Aorta (tissue), 5 donors: Measurements from ENCODE around the gene SHB. TPM values are rescaled to one million over a fixed set of nuclear protein-coding genes. Genes with fewer than 3 reads are reported as not detected.

Source experiments
- ATAC-seq: fragments of 200-7000 bp; cut with Tn5 transposase; one replicate; pipeline ENCODE4 v1.9.1; 2022; ENCODE audit warnings: moderate library complexity; ENCODE audit not compliant: low FRiP score
- DNase-seq, 2 donors: peaks; one replicate each; pipeline ENCODE4 v3.0.0-alpha.2; 2020
- H3K27ac ChIP-seq, 2 donors: one replicate each; pipeline ENCODE4 v1.5.1; 2013; ENCODE audit warnings: low read length in 2 of 2, mild to moderate bottlenecking in 2 of 2, moderate library complexity in 2 of 2, control low read depth in 1 of 2, inconsistent platforms in 1 of 2, low read depth in 1 of 2
- H3K27me3 ChIP-seq, 2 donors: one replicate each; pipeline ENCODE4 v1.6.1; 2013; ENCODE audit warnings: control low read depth in 1 of 2, low read length in 1 of 2, mild to moderate bottlenecking in 1 of 2, moderate library complexity in 1 of 2; ENCODE audit not compliant: insufficient read depth in 2 of 2, control insufficient read depth in 1 of 2
- H3K36me3 ChIP-seq, 2 donors: one replicate each; pipeline ENCODE4 v1.6.1; 2013; ENCODE audit warnings: control low read depth in 1 of 2, low read length in 1 of 2, mild to moderate bottlenecking in 1 of 2; ENCODE audit not compliant: insufficient read depth in 2 of 2, control insufficient read depth in 1 of 2
- H3K4me1 ChIP-seq, 2 donors: one replicate each; pipeline ENCODE4 v1.6.1; 2013; ENCODE audit warnings: low read length in 2 of 2, control low read depth in 1 of 2, mild to moderate bottlenecking in 1 of 2, moderate library complexity in 1 of 2; ENCODE audit not compliant: insufficient read depth in 2 of 2, control insufficient read depth in 1 of 2
- H3K4me3 ChIP-seq, 2 donors: one replicate each; pipeline ENCODE4 v1.5.1; 2013; ENCODE audit warnings: low read length in 2 of 2, control low read depth in 1 of 2, mild to moderate bottlenecking in 1 of 2
- H3K9me3 ChIP-seq: one replicate; pipeline ENCODE4 v1.6.1; 2013; ENCODE audit warnings: mild to moderate bottlenecking, low read length; ENCODE audit not compliant: control insufficient read depth
- WGBS, 2 donors: extraction: QIAGEN DNeasy Blood & Tissue Kit; methylation state at CpG; one replicate each; pipeline ENCODE4 v1.1.7; 2013; 5-methylcytosine and 5-hydroxymethylcytosine counted together
- intact Hi-C, 2 donors: fragments of 100-400 bp; cut with DNase I; formaldehyde crosslinking; loops; one replicate each; pipeline versions ENCODE4 v1.14.2 to v1.15.0; 2022
- polyA plus RNA-seq, 2 donors: library from polyadenylated mRNA; stranded (reverse); fragments of 200-250 nt; gene quantifications; one replicate each; pipeline ENCODE4 v1.2.3, GENCODE V29; 2013
- total RNA-seq, 2 donors: library from RNA; stranded (reverse); fragmentation: NEBNext Ultra II Directional; extraction: Animal tissue kit (Norgen Biotek cat#: 25700); gene quantifications; one replicate each; pipeline ENCODE4 v1.2.1, GENCODE V29; 2021
- donor health status: healthy with polysubstance abuse.
- donor health status: Bipolar disorder and iron deficiency.
- donor health status: DM: no; HTN: no; CAD: no.
- donor health status: DM: no; HTN: no; CAD: no.
- donor health status: DM: yes; HTN: yes; CAD: no.

SHB gene
- total and polyA plus RNA-seq, 4 donors = 3.5 to 29.3 (median 17.2) TPM

GRCh38 chr9:38020151-38021076 is 48.6 kb downstream of the SHB start:
- no peak for ATAC-seq
- Histone ChIP-seq H3K4me1 (peaks cover 4 to 15% of the 10 kb centered on the region in 2 donors), H3K27me3 (no peaks in the 10 kb centered on the region), H3K36me3 (no peaks in the 10 kb centered on the region), H3K4me3 (no peak overlapping the region), H3K27ac (peak overlapping the region; percentile 20 to 50), H3K9me3 (no peaks in the 10 kb centered on the region)
- no peak for DNase-seq
- intact Hi-C loops = loop anchor here (5.0 to 10.0 kb wide), 2 partner anchors 56 to 78 kb away; no protein-coding TSS in a partner anchor
- WGBS, 2 donors = 47 to 54% methylated on average over 10 of the region's 10 CpGs

- H3K27ac ChIP-seq = no peak overlapping the region
- no peak overlapping the region for H3K4me3 ChIP-seq
- no peaks in the 10 kb centered on the region for H3K36me3 ChIP-seq
These were observed 49.3 kb downstream of the SHB start for GRCh38 chr9:38019731-38020130.

DNA sequence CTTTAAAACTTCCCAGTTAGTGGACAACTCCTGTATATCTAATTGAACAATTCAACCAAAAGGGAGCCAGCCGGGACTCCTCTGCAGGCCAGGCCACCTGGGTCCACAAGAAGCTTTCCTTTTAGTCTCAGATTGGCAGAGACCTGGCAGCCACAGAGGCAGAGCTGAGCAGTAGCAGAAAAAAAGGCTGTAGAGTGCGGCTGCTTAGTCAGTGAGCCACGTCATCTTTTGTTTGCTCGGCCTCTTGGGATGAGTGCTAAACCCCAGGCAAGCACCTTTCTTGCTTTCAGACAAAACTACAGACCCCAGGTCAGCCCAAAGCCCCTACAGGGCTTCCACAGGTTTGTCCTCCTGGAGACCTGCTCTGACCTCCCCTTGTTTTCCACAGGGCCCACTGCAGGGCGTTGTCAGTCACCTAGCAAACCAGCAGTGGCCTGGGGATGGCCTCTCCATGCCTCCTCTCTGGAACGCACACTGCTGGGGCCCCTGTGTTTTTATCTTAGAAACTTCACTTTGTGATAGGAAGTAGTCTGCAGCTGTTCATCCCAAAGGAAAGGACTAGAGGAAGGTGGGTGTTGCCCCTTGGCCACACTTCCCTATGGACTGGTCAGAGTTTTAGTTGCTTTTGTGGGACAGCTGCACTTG is 49.9 kb downstream of the SHB start:
- Histone ChIP-seq H3K27me3 (no peaks in the 10 kb centered on the region), H3K4me1 (peaks cover 4 to 13% of the 10 kb centered on the region in 2 donors), H3K9me3 (no peaks in the 10 kb centered on the region), H3K27ac (peak overlapping the region in 1 of 2 donors; percentile 43), H3K4me3 (no peak overlapping the region), H3K36me3 (no peaks in the 10 kb centered on the region)
- ATAC-seq (peak; percentile 72), DNase-seq (no peak)
- intact Hi-C loops = loop anchor here (2.0 to 10.0 kb wide), 4 partner anchors 48 to 112 kb away; partner anchors contain the start of gene SHB (in 1 of the 2)
- WGBS, 2 donors = 12 to 23% methylated on average over 6 of the region's 6 CpGs

More at GRCh38 chr9:38019731-38020130, 49.3 kb downstream of the SHB start:
- peaks cover 4 to 15% of the 10 kb centered on the region in 2 donors for H3K4me1 ChIP-seq
- no peaks in the 10 kb centered on the region for H3K27me3 ChIP-seq
- no peak for ATAC-seq
- DNase-seq = no peak
- intact Hi-C loops = loop anchor here (2.0 to 10.0 kb wide), 6 partner anchors 47 to 112 kb away; partner anchors contain the start of gene SHB (in 1 of the 2)
- 25 to 35% methylated on average over 3 of the region's 3 CpGs for WGBS, 2 donors
- no peaks in the 10 kb centered on the region for H3K9me3 ChIP-seq

DNA sequence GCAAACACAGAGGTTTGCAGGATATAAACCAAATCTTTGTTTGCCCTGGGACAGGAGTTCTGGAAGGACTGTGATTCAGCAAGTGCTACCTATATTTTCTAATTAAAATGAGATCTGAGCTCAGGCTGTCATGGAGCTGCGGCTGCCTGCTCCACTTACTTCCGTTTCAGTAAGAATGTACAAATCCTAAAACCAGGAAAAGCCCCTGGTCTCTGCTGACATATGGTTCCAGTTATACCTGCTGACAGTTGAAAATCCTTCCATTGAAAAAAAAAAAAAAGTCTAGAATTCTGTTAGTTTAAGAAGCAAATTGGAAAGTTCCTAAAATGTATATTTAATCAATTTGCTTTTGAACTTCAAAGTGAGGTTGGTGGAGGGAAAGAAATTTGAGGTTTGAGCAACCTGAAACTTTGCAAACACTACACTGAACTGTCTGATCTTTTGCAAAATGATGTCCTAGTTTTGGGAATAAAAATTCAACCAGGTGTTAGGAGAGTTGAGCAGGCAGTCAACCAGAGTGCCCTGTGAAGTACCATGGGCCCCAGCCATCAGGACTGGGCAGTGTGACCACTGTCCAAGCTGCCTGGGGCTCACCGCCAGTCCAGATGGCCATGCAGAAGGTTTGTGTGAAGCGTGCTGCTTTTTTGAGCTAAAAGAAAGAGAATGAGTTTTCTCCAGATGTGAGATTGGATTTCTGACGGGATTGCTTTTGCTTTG is 50.6 kb downstream of the SHB start:
- Histone ChIP-seq H3K27me3 (no peaks in the 10 kb centered on the region), H3K27ac (no peak overlapping the region), H3K4me1 (peaks cover 4 to 11% of the 10 kb centered on the region in 2 donors), H3K4me3 (no peak overlapping the region), H3K36me3 (no peaks in the 10 kb centered on the region), H3K9me3 (no peaks in the 10 kb centered on the region)
- ATAC-seq (no peak), DNase-seq (no peak)
- intact Hi-C loops = loop anchor here (2.0 to 10.0 kb wide), 4 partner anchors 48 to 111 kb away; partner anchors contain the start of gene SHB (in 1 of the 2)
- WGBS, 2 donors = 39 to 43% methylated on average over 5 of the region's 5 CpGs

- Histone ChIP-seq H3K4me3 (no peak overlapping the region), H3K27ac (no peak overlapping the region), H3K36me3 (no peaks in the 10 kb centered on the region), H3K9me3 (no peaks in the 10 kb centered on the region), H3K27me3 (no peaks in the 10 kb centered on the region), H3K4me1 (peaks cover 4 to 11% of the 10 kb centered on the region in 2 donors)
- intact Hi-C loops = loop anchor here (2.0 to 10.0 kb wide), 4 partner anchors 49 to 111 kb away; partner anchors contain the start of gene SHB (in 1 of the 2)
- ATAC-seq (no peak), DNase-seq (no peak)
- 87% methylated on average over 2 of the region's 2 CpGs for WGBS, 2 donors
These were observed 51.2 kb downstream of the SHB start for GRCh38 chr9:38017885-38018186.

DNA sequence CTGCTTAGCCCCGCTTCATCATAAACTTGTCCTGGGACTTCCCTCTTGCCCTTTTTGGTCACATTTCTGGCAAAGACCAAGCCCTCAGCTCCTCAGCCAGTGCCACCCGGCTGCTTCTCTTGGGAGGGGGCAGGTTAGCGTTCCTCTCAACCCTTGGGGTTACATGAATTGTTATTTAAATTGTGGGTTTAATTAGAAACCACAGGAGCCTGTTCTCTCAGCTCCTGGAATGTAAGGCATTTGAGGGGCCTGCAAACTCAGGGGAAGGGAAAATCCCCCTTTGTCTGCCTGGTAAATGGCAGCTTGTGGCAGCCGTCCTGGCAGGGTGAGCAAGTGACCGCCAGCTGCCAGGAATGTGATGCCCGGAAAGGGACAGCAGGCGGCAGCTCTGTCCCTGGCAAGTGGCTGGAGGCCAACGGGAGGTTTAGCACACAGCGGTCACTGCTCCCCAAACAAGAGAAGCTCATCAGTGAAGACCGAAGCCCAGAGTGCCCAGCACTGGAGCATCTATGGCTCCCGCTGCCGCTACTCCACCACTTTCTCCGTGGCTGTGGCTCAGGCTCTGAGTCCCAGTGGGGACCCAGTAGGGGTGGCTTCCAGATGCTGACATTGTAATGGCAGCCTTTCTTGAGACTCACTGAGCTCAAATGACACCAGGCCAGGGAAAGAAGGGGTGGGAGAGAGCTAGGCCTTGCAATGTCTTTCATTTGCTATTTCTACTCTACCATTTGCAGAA is 51.7 kb downstream of the SHB start:
- WGBS, 2 donors = 7 to 13% methylated on average over 13 of the region's 13 CpGs
- peak overlapping the region in 1 of 2 donors; percentile 20 for H3K27ac ChIP-seq
- no peaks in the 10 kb centered on the region for H3K27me3 ChIP-seq
- no peak overlapping the region for H3K4me3 ChIP-seq
- intact Hi-C loops = loop anchor here (5.0 to 10.0 kb wide), 3 partner anchors 50 to 110 kb away; partner anchors contain the start of gene SHB (in 1 of the 2)
- DNase-seq (peak; percentile 70 to 85), ATAC-seq (peak; percentile 68)
- no peaks in the 10 kb centered on the region for H3K36me3 ChIP-seq
- peaks cover 2 to 11% of the 10 kb centered on the region in 2 donors for H3K4me1 ChIP-seq
- no peaks in the 10 kb centered on the region for H3K9me3 ChIP-seq

GRCh38 chr9:38016375-38017135 is 52.5 kb downstream of the SHB start:
- no peak overlapping the region for H3K4me3 ChIP-seq
- H3K27me3 ChIP-seq = no peaks in the 10 kb centered on the region
- no peak for ATAC-seq
- H3K36me3 ChIP-seq = no peaks in the 10 kb centered on the region
- no peaks in the 10 kb centered on the region for H3K9me3 ChIP-seq
- H3K4me1 ChIP-seq = peaks cover 1 to 11% of the 10 kb centered on the region in 2 donors
- DNase-seq = no peak
- whole genome bisulfite sequencing, 2 donors = 17 to 24% methylated on average over 12 of the region's 12 CpGs
- peak overlapping the region in 1 of 2 donors; percentile 16 for H3K27ac ChIP-seq
- intact Hi-C loops = loop anchor here (5.0 to 10.0 kb wide), 3 partner anchors 51 to 109 kb away; partner anchors contain the start of gene SHB (in 1 of the 2)
